Measurements from ENCODE around the gene FIG4.
"Not testable (repeated sequence)": the region's sequence is repeated elsewhere in the genome, so short reads cannot be mapped to it uniquely, and the experiment has no call there.

FIG4 gene

GRCh38 chr6:109690737-109691621 is at the start of gene FIG4, which contains the start of gene AK9:
Gene FIG4, plus strand, starts transcription at chr6:109691296. Its CDS starts 140 bp downstream, at chr6:109691436.
Gene AK9, minus strand, starts transcription at chr6:109691202. Its CDS starts 15,457 bp downstream, at chr6:109675745.
- peak; percentile 82 for DNase-seq (ENCODE audit: low read depth)

- DNase-seq (ENCODE audit: low read depth): no peak
Observed at GRCh38 chr6:109644131-109644530, 47.0 kb upstream of the FIG4 start.

GRCh38 chr6:109653264-109653663 is 37.8 kb upstream of the FIG4 start:
- DNase-seq (ENCODE audit: low read depth): no peak

- no peak for DNase-seq (ENCODE audit: low read depth)
Observed at GRCh38 chr6:109655761-109656262, 35.3 kb upstream of the FIG4 start.

GRCh38 chr6:109660526-109661320 is 30.4 kb upstream of the FIG4 start:
- DNase-seq (ENCODE audit: low read depth): no peak

- DNase-seq (ENCODE audit: low read depth): no peak
Observed at GRCh38 chr6:109662192-109662591, 28.9 kb upstream of the FIG4 start.

GRCh38 chr6:109669811-109670210 is 21.3 kb upstream of the FIG4 start:
- DNase-seq (ENCODE audit: low read depth): no peak

- DNase-seq (ENCODE audit: low read depth): no peak
Observed at GRCh38 chr6:109671733-109672132, 19.4 kb upstream of the FIG4 start.

- no peak for DNase-seq (ENCODE audit: low read depth)
Observed at GRCh38 chr6:109672175-109672574, 18.9 kb upstream of the FIG4 start.

- no peak for DNase-seq (ENCODE audit: low read depth)
Observed at GRCh38 chr6:109672839-109673238, 18.3 kb upstream of the FIG4 start.

- DNase-seq (ENCODE audit: low read depth): no peak
Observed at GRCh38 chr6:109676724-109677123, 14.4 kb upstream of the FIG4 start.

- no peak for DNase-seq (ENCODE audit: low read depth)
Observed at GRCh38 chr6:109678240-109678639, 12.9 kb upstream of the FIG4 start.

GRCh38 chr6:109678661-109679505 is 12.2 kb upstream of the FIG4 start:
- DNase-seq (ENCODE audit: low read depth): not testable (repeated sequence)

- DNase-seq (ENCODE audit: low read depth): no peak
Observed at GRCh38 chr6:109686566-109687265, 4.4 kb upstream of the FIG4 start.

GRCh38 chr6:109687271-109687761 is 3.8 kb upstream of the FIG4 start:
- DNase-seq (ENCODE audit: low read depth): no peak

- peak; percentile 36 for DNase-seq (ENCODE audit: low read depth)
Observed at GRCh38 chr6:109690373-109690736, 741 bp upstream of the FIG4 start.

- DNase-seq (ENCODE audit: low read depth): no peak
Observed at GRCh38 chr6:109693111-109693510, 2.0 kb downstream of the FIG4 start.

- DNase-seq (ENCODE audit: low read depth): no peak
Observed at GRCh38 chr6:109695468-109695867, 4.4 kb downstream of the FIG4 start.

GRCh38 chr6:109696355-109696754 is 5.3 kb downstream of the FIG4 start:
- DNase-seq (ENCODE audit: low read depth): no peak

- DNase-seq (ENCODE audit: low read depth): no peak
Observed at GRCh38 chr6:109701221-109701620, 10.1 kb downstream of the FIG4 start.

GRCh38 chr6:109701774-109702173 is 10.7 kb downstream of the FIG4 start:
- DNase-seq (ENCODE audit: low read depth): no peak
